WTC11 (cell line): ENCODE measurements around the gene ALG6. TPM values are rescaled to one million over a fixed set of nuclear protein-coding genes. Genes with fewer than 3 reads are reported as not detected.

ENCODE experiments used
- ATAC-seq: fragments of 200-7000 bp; cut with Tn5 transposase; 2 replicates; pipeline ENCODE4 v1.10.0; 2021; ENCODE audit warnings: mild to moderate bottlenecking, moderate library complexity
- CTCF ChIA-PET: fragments of 300-600 bp; sonication (Branson Sonifier 250); formaldehyde crosslinking; loops from one replicate; lab custom pipeline; 2021; ENCODE audit warnings: antibody characterized with exemption; lab: Charles Lee
- POLR2A ChIA-PET: fragments of 350-600 bp; sonication (Branson Sonifier 250); formaldehyde crosslinking; loops from one replicate; lab custom pipeline; 2021; ENCODE audit warnings: antibody characterized with exemption; lab: Charles Lee
- DNase-seq: peaks from one replicate; pipeline ENCODE4 v3.0.0; 2021; ENCODE audit warnings: low spot score
- H3K27ac Mint-ChIP-seq: 2 replicates; pipeline ENCODE4 v1.8.0; 2021; ENCODE audit warnings: mixed read lengths
- H3K27me3 Mint-ChIP-seq: 2 replicates; pipeline ENCODE4 v1.8.0; 2021; ENCODE audit warnings: low read depth, mild to moderate bottlenecking, moderate library complexity, mixed read lengths
- H3K36me3 Mint-ChIP-seq: 2 replicates; pipeline ENCODE4 v1.8.0; 2021; ENCODE audit warnings: mixed read lengths
- H3K4me1 Mint-ChIP-seq: 2 replicates; pipeline ENCODE4 v1.8.0; 2022; ENCODE audit warnings: mixed read lengths
- H3K4me3 Mint-ChIP-seq: 2 replicates; pipeline ENCODE4 v1.8.0; 2021; ENCODE audit warnings: mild to moderate bottlenecking, moderate library complexity, mixed read lengths
- H3K9me3 Mint-ChIP-seq: 2 replicates; pipeline ENCODE4 v1.8.0; 2021; ENCODE audit warnings: mixed read lengths
- ARID4B ChIP-seq: sonication (generic); formaldehyde crosslinking; IDR thresholded peaks from 2 replicates; pipeline ENCODE4 v1.8.0; 2023; ENCODE audit warnings: missing genetic modification reagents, mild to moderate bottlenecking, borderline replicate concordance
- ATF2 ChIP-seq: sonication (generic); formaldehyde crosslinking; IDR thresholded peaks from 2 replicates; pipeline ENCODE4 v1.8.1; 2022; ENCODE audit warnings: low read depth, missing genetic modification reagents, borderline replicate concordance
- CDX4 ChIP-seq: fragments of 250-450 bp; sonication (Bioruptor Pico); IDR thresholded peaks from 2 replicates; pipeline ENCODE4 v1.9.0; 2021; ENCODE audit warnings: moderate library complexity, mild to moderate bottlenecking, inconsistent platforms, borderline replicate concordance
- CREM ChIP-seq: sonication (generic); formaldehyde crosslinking; IDR thresholded peaks from 2 replicates; pipeline ENCODE4 v1.8.1; 2022; ENCODE audit warnings: mild to moderate bottlenecking, missing genetic modification reagents, moderate library complexity
- E2F4 ChIP-seq: sonication (generic); formaldehyde crosslinking; IDR thresholded peaks from 2 replicates; pipeline ENCODE4 v1.8.1; 2022; ENCODE audit warnings: low read depth, mild to moderate bottlenecking, moderate library complexity, missing genetic modification reagents, borderline replicate concordance
- E2F5 ChIP-seq: sonication (generic); formaldehyde crosslinking; IDR thresholded peaks from 2 replicates; pipeline ENCODE4 v1.8.1; 2022; ENCODE audit warnings: mild to moderate bottlenecking, moderate library complexity, missing genetic modification reagents
- EMX1 ChIP-seq: fragments of 250-450 bp; sonication (Bioruptor Pico); IDR thresholded peaks from 2 replicates; pipeline ENCODE4 v1.8.0; 2021; ENCODE audit warnings: mild to moderate bottlenecking
- ESRRA ChIP-seq: sonication (generic); formaldehyde crosslinking; IDR thresholded peaks from 2 replicates; pipeline ENCODE4 v1.8.1; 2022; ENCODE audit warnings: mild to moderate bottlenecking, missing genetic modification reagents, borderline replicate concordance
- FOXK1 ChIP-seq: sonication (generic); formaldehyde crosslinking; IDR thresholded peaks from 2 replicates; pipeline ENCODE4 v1.8.0; 2022; ENCODE audit warnings: mild to moderate bottlenecking, moderate library complexity, missing genetic modification reagents
- FOXP1 ChIP-seq: sonication (generic); formaldehyde crosslinking; IDR thresholded peaks from 2 replicates; pipeline ENCODE4 v1.8.0; 2022; ENCODE audit warnings: missing genetic modification reagents, mild to moderate bottlenecking, moderate library complexity, borderline replicate concordance
- GABPB1 ChIP-seq: sonication (generic); formaldehyde crosslinking; IDR thresholded peaks from 2 replicates; pipeline ENCODE4 v1.8.1; 2023; ENCODE audit warnings: mild to moderate bottlenecking, missing genetic modification reagents
- MAX ChIP-seq: sonication (generic); formaldehyde crosslinking; IDR thresholded peaks from 2 replicates; pipeline ENCODE4 v1.8.0; 2022; ENCODE audit warnings: mild to moderate bottlenecking, missing genetic modification reagents
- NFE2L1 ChIP-seq: sonication (generic); formaldehyde crosslinking; IDR thresholded peaks from 2 replicates; pipeline ENCODE4 v1.8.1; 2023; ENCODE audit warnings: missing genetic modification reagents
- NR1H2 ChIP-seq: sonication (generic); formaldehyde crosslinking; IDR thresholded peaks from 2 replicates; pipeline ENCODE4 v1.9.0; 2021; ENCODE audit warnings: mild to moderate bottlenecking, moderate library complexity, missing genetic modification reagents
- SMAD4 ChIP-seq: sonication (generic); formaldehyde crosslinking; IDR thresholded peaks from 2 replicates; pipeline ENCODE4 v1.8.0; 2022; ENCODE audit warnings: mild to moderate bottlenecking, missing genetic modification reagents
- SP1 ChIP-seq: sonication (generic); formaldehyde crosslinking; conservative IDR thresholded peaks from 2 replicates; pipeline ENCODE4 v1.8.1; 2022; ENCODE audit warnings: missing genetic modification reagents
- USF1 ChIP-seq: sonication (generic); formaldehyde crosslinking; IDR thresholded peaks from 2 replicates; pipeline ENCODE4 v1.8.0; 2022; ENCODE audit warnings: mild to moderate bottlenecking, missing genetic modification reagents
- ZNF512 ChIP-seq: sonication (generic); formaldehyde crosslinking; IDR thresholded peaks from 2 replicates; pipeline ENCODE4 v1.8.1; 2022; ENCODE audit warnings: missing genetic modification reagents, borderline replicate concordance
- total RNA-seq: library from RNA; stranded (reverse); gene quantifications from 3 replicates; pipeline ENCODE4 v1.2.3, GENCODE V29; 2021

ALG6 gene
- total RNA-seq, 1 experiment from 2014 or later: 17.6 TPM

- TF ChIP-seq ARID4B (CRISPR knock-in tag): no peak
- peak; percentile 47; the same call in 1 of the 2 replicates for TF ChIP-seq FOXP1 (CRISPR knock-in tag)
- 0 out of 2 replicates have a peak, but pooled peaks have one; percentile 41 for TF ChIP-seq SMAD4 (CRISPR knock-in tag)
- peak; percentile 19; the same call in 1 of the 2 replicates for TF ChIP-seq FOXK1 (CRISPR knock-in tag)
- no peak for TF ChIP-seq CDX4 (CRISPR knock-in tag)
- no peak for TF ChIP-seq NFE2L1 (CRISPR knock-in tag)
- no peak for TF ChIP-seq GABPB1 (CRISPR knock-in tag)
- no peak for TF ChIP-seq E2F5 (CRISPR knock-in tag)
- 0 out of 2 replicates have a peak, but pooled peaks have one; percentile 26 for TF ChIP-seq E2F4 (CRISPR knock-in tag)
- TF ChIP-seq ESRRA: no peak
- no peak for TF ChIP-seq SP1 (CRISPR knock-in tag)
Observed at GRCh38 chr1:63323865-63324778, 43.3 kb upstream of the ALG6 start (continued).

- Mint-ChIP-seq H3K9me3 (no peaks in the 10 kb centered on the region), H3K36me3 (no peaks in the 10 kb centered on the region), H3K4me3 (peak overlapping the region; percentile 93), H3K27me3 (peaks cover 56% of the 10 kb centered on the region), H3K4me1 (peaks cover 57% of the 10 kb centered on the region), H3K27ac (no peak overlapping the region)
- ChIA-PET CTCF (interaction anchor here (1.0 to 3.8 kb wide), 3 partner anchors 8 to 233 kb away, joined by 3 to 22 read pairs (median 6); no protein-coding TSS in a partner anchor), POLR2A (interaction anchor here (1.2 kb wide), 1 partner anchor 30 kb away, joined by 4 read pairs; no protein-coding TSS in a partner anchor)
- TF ChIP-seq MAX (CRISPR knock-in tag): no peak
- TF ChIP-seq USF1 (CRISPR knock-in tag): no peak
- TF ChIP-seq ZNF512: no peak
- no peak for TF ChIP-seq EMX1 (CRISPR knock-in tag)
- no peak for TF ChIP-seq GABPB1 (CRISPR knock-in tag)
- TF ChIP-seq SMAD4 (CRISPR knock-in tag): no peak
- no peak for TF ChIP-seq NR1H2 (CRISPR knock-in tag)
- no peak for TF ChIP-seq ATF2 (CRISPR knock-in tag)
- no peak for TF ChIP-seq CREM (CRISPR knock-in tag)
- DNase-seq (no peak), ATAC-seq (no peak)
Observed at GRCh38 chr1:63324779-63325119, 42.7 kb upstream of the ALG6 start.
